HG03064 (cell line): ENCODE results near the gene GON4L.
"Not testable (repeated sequence)": the region's sequence is repeated elsewhere in the genome, so short reads cannot be mapped to it uniquely, and the experiment has no call there.

Experiments used
- ATAC-seq: cut with Tn5 transposase; IDR thresholded peaks from one replicate; pipeline ENCODE4 v1.9.1; 2021; ENCODE audit warnings: low read depth; ENCODE audit not compliant: unreplicated experiment

Gene GON4L

DNA sequence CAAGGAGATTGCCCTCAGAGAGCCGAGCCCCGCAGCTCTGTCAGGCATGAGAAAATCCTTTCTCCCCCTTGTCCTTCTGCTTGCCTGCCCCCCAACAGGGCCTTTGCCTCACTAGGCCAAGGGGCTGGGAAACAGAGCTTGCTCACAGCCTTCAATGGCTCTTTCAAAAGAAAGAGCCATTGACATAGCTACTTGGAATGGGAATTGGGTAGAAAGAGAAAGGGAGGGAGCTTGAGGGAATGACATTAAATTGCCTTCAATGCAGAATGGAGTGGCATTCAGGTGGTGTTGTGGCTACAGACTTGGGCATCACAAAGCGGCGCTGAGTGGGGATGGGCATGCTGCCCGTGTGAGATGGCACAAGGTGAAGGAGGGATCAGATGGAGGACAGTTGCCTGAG lies 15.5 kb upstream of the GON4L start:
- no peak for ATAC-seq

DNA sequence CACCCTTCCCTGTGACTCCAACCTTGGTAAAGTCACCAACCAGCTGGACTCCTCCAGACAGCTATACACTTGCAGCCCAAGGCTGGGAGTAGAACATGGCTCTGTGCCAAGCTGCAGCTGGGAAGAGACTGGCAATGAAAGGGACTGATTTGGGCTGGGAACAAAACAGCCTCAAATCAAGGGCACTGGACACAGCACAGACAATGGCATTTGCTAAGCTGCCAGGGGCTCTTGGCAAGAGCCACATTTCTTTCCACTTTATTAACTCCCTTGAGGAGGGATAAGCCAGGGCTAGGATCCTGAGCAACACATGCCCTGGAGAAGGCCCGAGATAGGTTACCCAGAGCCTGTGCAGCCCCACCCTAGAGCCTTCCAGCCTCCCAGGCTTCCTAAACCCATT lies 14.4 kb upstream of the GON4L start:
- no peak for ATAC-seq

DNA sequence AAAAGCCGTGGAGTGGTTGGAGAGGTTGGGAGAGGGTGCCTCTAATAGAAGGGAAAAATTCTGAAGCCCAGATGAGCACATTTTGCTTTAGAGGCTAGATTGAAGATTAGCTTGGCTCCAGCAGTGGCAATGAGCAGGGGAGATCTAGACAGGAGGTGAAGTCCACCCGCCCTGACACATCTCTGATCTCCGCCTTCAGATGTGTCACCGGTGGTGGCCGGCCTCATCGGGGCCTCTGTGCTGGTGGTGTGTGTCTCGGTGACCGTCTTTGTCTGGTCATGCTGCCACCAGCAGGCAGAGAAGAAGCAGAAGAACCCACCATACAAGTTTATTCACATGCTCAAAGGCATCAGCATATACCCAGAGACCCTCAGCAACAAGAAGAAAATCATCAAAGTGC lies 10.8 kb upstream of the GON4L start:
- ATAC-seq = no peak

DNA sequence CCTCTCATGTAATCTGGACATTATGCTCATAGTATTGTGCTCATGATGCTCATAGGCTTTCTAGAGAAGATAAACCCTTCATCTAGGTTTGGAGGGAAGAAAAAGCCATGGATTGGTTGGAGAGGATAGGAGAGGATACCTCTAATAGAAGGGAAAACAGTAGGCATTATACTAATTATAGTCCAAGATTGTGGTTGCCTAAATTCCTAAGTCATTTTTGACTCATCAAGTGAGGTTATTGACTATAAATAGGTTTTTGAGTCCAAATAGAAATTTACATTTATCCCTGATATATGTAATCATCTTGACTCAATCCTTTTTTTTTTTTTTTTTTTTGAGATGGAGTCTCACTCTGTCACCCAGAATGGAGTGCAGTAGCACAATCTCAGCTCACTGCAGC lies 7.4 kb upstream of the GON4L start:
- ATAC-seq = no peak

DNA sequence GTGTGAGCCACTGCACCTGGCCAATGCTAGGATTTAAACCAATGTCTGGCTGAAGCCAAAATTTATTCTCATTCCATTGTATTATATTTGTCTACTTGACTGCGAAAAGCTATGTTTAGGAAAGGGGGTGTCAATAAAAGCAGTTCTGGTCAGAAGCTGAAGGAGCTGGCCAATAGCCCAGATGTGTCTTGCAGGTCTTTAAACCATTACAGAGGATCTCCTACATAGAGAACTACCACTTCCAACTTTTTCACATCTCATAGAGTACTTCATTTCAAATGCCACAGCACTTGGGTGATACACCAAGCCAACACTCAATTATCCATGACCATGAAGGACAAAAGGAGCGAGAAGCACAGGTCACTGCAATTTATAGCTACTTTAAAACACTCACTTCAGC lies 4.9 kb upstream of the GON4L start:
- no peak for ATAC-seq

DNA sequence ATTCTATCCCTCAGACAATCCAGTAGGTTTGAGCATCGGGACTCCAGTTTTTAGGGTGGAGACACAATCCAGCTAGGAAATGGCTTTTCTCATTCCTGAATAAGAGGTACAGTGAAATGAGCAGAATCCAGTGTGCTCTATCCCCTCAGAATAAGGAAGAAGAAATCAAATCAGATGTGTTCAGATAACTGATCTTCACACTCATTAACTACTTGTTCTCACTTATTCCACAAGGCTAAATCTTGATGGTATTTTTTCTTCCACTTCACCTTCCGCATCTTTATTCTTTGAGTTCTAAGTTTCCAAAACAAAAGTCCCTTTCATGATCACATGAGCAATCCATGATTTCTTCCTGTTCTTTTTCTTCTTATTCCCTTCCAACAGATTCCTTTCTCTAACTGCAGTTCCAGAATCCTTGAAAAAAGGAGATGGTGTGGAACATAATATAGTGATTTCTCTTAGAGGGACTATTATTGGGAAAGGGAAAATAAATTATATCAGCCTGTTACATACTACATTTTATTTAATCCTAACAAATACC lies 4.0 kb upstream of the GON4L start:
- ATAC-seq = no peak

DNA sequence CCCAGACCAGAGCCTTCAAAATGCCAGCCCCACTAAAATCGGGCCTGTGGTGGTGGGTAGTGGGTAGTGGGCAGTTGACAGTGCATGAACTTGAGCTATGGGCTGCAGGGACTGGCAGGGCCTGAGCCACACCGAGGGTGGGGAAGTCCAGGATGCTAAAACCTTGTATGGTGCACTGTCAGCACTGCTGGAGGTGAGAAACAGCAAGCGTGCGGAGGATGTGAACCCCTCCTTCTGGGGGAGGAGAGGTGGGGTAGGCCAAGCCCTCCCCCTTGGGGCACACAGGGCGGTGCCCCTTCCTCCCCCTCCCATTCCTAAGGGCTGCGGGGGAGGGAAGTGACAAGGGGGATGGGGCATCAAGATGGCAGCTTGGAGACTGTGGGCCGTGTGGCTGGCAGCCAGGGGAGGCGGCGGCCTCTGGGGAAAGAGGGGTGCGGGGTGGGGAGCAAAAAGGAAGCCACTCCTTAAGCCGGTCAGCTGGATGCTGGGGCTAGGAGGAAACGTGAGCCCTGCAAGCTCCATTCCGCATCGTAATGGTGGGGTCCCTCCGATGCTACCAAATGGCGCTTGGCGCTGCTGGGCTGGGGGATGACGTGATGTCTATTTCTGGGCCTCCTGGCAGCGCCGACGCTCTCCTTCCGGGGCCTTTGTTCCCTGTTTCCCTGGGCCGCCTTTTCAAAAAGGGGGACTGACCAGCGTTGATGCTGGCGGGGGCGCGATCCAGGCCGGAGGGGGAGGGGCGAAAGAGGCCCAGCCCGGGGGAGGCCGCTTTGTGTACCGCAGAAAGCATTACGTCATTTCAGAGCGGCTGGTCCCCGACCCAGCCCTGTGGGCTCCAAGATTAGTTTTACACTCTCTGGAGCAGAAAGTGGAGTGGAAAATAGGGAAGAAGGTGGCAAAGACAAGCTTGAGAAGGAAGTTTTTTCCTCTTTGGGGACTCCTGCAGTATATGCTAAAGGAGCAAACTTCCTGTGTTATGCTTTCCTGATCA lies 3.2 kb upstream of the GON4L start:
- ATAC-seq = no peak

DNA sequence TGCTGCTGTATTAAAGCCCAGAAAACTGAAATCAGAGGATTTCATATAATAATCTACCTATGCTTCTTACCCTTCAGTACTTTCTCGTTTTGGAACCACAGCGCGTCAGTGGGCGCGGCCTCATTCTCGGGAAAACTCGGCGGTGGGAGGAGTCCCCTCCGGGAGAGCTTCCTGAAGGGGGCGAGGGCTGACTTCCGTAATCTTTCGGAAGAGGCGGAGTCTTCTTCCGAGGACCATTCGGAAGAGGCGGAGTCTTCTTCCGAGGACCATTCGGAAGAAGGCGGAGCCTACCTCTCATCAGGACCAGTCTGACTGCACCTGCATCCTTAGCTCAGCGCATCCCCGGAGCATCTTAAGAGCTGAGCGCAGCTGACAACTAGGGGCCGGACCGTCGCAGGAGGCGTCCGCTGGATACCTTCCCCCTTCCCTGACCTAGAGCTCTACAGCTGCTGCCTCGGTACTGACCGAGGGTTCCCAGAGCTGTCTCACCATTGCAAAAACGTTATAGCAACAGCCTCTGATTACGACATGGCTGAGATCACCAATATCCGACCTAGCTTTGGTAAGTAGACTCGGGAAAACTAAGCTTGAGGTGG lies 2.3 kb upstream of the GON4L start, which contains the start of gene SYT11:
Gene SYT11 (plus strand): TSS at position 334 of the 596 bp plus-strand sequence. CDS start 195 bp downstream, at position 529.
- peak; percentile 52 for ATAC-seq

DNA sequence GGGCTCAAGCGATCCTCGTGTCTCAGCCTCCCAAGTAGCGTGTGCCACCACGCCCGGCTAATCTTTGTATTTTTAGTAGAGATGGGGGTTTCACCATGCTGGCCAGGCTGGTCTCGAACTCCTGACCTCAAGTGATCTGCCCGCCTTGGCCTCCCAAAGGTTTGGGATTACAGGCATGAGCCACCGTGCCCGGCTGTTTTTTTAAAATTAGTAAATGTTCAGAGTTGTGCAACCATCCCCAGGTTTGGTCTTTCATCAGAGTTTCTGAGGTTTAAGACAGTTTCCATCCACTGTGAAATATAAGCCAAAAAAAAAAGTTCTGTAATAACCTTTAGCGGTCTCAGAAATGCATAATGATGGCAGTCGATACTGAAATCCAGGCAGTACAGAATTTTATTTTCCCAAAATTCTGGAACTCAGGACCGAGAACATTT lies 1.8 kb upstream of the GON4L start:
- peak; percentile 5 for ATAC-seq

DNA sequence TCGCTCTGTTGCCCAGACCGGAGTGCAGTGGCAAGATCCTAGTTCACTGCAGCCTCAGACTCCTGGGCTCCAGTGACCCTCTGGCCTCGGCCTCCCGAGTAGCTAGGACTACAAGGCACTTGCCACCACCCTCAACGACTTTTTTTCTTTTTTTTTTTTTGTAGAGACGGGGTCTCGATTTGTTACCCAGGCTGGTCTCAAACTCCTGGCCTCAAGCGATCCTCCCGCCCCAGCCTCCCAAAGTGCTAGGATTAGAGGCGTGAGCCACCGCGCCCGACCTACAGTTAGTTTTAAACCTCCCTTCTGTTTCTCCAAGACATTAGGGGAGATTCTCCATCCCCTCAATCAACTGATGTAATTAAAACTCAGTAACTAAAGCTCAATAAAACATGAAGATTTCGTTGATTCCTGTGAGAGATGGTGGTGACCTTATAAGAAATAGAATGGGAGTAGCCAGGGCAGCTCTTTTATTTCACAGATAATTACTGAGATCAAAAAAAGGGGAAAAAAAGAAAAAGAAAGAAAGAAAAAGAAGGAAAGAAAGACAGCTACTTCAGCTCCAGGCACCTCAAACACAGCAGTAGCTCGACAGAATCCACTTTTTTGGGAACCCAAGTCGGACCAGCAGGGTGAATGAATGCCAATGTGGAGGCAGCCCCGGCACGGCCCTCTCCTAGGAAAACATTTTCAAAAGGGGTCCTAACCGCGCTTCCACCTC lies 598 bp downstream of the GON4L start:
- ATAC-seq = no peak

DNA sequence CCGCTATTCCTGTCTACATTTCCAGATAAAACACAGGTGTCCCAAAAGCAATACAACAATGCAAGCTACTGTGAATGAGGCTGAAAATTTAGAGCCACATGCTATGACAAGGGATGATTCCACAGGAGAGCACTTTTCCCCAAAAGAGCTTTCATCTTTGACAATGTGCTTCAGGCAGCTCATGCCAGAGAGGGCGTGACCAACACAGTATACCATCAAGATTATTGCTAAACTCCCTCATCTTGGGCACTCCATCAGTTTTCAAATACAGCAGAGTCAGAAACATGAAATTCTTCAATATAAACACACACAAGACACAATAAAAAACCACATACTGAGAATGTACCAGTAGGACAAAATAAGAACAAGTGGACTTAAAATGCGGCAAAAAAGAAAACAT lies 6.7 kb downstream of the GON4L start:
- ATAC-seq = no peak

DNA sequence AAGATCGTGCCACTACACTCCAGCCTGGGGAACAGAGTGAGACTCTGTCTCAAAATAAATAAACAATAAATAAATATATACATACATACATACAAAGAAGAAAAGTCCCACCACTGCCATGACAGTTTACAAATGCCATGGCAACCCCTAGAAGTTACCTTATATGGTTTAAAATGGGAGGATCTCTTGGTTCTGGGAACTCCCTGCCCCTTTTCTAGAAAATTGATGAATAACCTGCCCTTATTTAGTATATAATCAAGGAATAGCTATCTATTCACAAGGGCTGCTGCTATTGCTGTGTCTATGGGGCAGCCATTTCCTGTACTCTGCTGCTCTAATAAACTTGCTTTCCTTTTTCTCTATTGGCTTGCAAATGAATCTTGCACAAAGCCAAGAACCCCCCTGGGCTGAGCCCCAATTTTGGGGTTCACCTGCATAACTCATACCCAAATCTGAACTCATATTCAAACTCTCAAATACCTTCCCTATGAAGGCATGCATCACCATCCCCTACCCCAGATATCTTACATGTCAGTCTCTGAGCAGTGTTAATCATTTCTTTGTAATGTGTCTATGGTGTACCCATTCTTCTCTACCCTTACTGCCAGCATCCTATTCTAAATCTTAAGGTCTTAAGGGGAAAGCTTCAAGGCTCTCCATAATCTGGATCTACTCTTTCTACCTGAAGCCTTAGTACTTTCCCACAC lies 9.0 kb downstream of the GON4L start:
- no peak for ATAC-seq

DNA sequence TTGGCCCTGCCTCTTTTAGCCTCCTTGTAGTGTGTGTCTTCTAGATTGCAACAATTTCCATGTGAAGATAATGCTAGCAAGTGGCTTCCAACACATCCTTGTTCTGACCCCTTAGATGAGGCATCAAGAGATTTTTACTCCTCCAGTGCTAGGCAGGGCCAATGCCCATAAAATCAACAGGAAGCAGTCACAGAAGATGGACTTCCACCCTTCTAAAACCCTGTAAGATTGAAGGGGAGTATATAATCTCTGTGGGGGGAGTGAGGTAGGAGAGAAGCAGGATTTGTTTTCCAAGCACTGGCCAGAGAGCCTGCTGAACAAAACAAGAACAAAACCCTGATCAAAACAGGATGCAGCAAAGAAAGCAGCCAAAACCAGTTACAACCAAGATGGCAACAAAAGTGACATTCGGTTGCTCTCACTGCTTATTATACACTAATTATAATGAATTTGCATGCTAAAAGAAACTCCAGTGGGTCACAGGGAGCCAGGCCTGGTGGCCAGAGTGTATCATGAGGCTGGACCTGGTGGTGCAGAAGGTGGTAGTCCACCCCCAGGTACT lies 12.1 kb downstream of the GON4L start:
- ATAC-seq = no peak

DNA sequence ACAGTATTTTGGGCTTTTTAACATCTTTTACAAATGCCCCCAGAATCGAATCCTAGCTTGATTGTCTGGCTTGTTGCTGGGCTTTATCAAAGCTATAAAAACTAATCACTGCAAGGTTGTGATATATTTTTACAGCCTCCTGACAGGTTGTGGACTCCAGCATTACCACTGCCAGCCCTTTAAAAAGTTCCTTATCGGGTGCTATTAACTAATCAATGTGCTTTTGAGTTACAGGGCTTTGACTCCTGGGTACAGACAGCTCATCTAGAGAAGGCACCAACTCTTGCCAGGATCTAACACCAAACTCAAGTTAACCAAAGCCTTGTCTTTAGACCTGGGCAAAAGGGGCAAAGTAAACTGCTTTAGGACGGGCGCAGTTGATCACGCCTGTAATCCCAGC lies 16.6 kb downstream of the GON4L start:
- ATAC-seq = no peak

DNA sequence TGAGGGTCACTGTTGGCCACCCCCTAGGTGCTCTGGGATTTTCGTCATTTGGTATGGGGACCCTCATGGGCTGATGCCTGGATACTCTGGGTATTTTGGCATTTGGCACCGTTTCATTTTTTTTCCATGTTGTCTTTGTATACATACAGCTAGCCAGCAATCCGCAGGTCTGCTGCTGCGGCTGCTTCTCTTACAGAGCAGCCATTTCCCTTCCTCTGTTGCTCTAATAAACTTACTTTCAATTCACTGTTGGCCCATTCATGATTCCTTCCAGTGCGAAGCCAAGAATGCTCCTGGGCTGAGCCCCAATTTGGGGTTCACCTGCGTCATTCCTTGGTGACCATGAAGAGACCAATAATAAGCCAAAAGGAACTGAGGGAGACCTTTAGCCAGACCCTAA lies 21.5 kb downstream of the GON4L start:
- ATAC-seq = no peak

DNA sequence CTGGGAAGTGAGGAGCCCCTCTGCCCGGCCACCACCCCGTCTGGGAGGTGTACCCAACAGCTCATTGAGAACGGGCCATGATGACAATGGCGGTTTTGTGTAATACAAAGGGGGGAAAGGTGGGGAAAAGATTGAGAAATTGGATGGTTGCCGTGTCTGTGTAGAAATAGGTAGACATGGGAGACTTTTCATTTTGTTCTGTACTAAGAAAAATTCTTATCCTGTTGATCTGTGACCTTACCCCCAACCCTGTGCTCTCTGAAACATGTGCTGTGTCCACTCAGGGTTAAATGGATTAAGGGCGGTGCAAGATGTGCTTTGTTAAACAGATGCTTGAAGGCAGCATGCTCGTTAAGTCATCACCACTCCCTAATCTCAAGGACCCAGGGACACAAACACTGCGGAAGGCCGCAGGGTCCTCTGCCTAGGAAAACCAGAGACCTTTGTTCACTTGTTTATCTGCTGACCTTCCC lies 22.1 kb downstream of the GON4L start:
- not testable (repeated sequence) for ATAC-seq

DNA sequence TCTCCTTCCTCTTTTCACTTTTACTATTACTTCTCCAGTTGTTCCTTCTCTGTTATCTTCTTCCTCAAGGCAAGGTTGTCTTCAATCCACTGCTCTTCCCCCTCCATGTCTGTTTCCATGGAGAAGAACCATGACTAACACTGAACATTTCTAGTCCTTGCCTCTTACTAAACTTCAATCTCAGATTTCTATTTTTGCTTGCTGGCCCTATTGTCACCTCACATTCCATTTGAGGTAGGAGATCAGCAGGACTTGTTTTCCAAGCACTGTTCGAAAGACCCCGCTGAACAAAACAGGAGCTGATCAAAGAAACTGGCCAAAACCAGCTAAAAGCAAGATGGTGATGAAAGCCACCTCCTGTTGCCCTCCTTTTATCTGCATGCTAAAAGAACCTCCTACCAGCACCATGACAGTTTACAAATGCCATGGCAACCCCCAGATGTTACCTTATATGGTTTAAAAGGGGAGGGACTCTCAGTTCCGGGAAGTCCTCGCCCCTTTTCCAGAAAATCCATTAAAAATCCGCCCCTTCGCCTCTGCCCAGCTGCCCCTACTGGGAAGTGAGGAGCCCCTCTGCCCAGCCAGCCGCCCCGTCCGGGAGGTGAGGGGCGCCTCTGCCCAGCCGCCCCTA lies 22.6 kb downstream of the GON4L start:
- ATAC-seq = no peak

DNA sequence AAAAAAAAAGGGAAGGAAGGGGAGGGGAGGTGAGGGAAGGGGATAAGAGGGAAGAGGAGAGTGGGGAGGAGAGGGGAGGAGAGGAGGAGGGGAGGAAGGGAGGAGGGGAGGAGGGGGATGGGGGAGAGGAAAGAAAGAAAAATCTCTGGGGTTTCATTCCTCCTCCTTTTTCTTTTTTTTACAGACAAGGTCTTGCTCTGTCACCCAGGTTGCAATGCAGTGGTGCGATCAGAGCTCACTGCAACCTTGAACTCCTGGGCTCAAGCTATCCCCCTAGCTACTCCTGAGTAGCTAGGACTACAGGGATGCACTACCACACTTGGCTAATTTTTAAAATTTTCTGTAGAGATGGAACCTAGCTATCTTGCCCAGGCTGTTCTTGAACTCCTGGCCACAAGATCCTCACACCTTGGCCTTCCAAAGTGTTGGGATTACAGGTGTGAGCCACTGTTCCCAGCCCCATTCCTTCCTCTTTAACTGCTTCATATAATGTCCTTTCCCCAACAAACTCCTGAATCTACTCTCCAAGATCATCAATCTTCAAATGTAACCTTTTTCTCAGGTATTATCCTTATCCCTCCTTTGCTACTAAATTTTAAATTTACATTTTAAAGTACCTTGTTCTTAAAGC lies 23.2 kb downstream of the GON4L start:
- no peak for ATAC-seq
